H9 (cell line): ENCODE results near the gene CADPS2. TPM values are rescaled to one million over a fixed set of nuclear protein-coding genes. Genes with fewer than 3 reads are reported as not detected.

ENCODE experiments used
- DNase-seq: peaks from one replicate; pipeline ENCODE4 v3.0.0-alpha.2; 2017
- H2AFZ ChIP-seq: one replicate; pipeline ENCODE4 v1.6.1; 2013; ENCODE audit warnings: mild to moderate bottlenecking, low read length, control low read depth, moderate library complexity
- H2AK5ac ChIP-seq: 2 replicates; pipeline ENCODE4 v1.6.1; 2013; ENCODE audit warnings: low read length, control low read depth, mixed read lengths; ENCODE audit not compliant: insufficient read length
- H2BK120ac ChIP-seq: one replicate; pipeline ENCODE4 v1.6.1; 2013; ENCODE audit warnings: low read depth, mild to moderate bottlenecking, low read length, control low read depth, inconsistent platforms; ENCODE audit not compliant: poor library complexity, severe bottlenecking
- H2BK12ac ChIP-seq: 2 replicates; pipeline ENCODE4 v1.6.1; 2013; ENCODE audit warnings: low read length, control low read depth, mixed read lengths, low read depth; ENCODE audit not compliant: insufficient read length
- H2BK15ac ChIP-seq: 2 replicates; pipeline ENCODE4 v1.6.1; 2013; ENCODE audit warnings: low read depth, low read length, control low read depth
- H2BK20ac ChIP-seq: one replicate; pipeline ENCODE4 v1.6.1; 2013; ENCODE audit warnings: low read depth, mild to moderate bottlenecking, low read length, control low read depth, inconsistent platforms; ENCODE audit not compliant: poor library complexity, severe bottlenecking
- H2BK5ac ChIP-seq: 2 replicates; pipeline ENCODE4 v1.6.1; 2013; ENCODE audit warnings: low read length, control low read depth, mixed read lengths; ENCODE audit not compliant: insufficient read length
- H3K14ac ChIP-seq: 2 replicates; pipeline ENCODE4 v1.6.1; 2013; ENCODE audit warnings: low read length, control low read depth; ENCODE audit not compliant: insufficient read depth
- H3K18ac ChIP-seq: 2 replicates; pipeline ENCODE4 v1.6.1; 2013; ENCODE audit warnings: low read depth, mild to moderate bottlenecking, mixed read lengths, low read length, control low read depth; ENCODE audit not compliant: insufficient read length
- H3K23ac ChIP-seq: 2 replicates; pipeline ENCODE4 v1.6.1; 2013; ENCODE audit warnings: low read length, control low read depth, mixed read lengths, low read depth; ENCODE audit not compliant: insufficient read length
- H3K23me2 ChIP-seq: 2 replicates; pipeline ENCODE4 v1.6.1; 2013; ENCODE audit warnings: low read depth, mild to moderate bottlenecking, mixed read lengths, low read length, control low read depth; ENCODE audit not compliant: insufficient read length, poor library complexity, severe bottlenecking
- H3K27ac ChIP-seq: 2 replicates; pipeline ENCODE4 v1.5.1; 2013; ENCODE audit warnings: low read length, control low read depth, mixed read lengths, low read depth; ENCODE audit not compliant: insufficient read length
- H3K27me3 ChIP-seq: 2 replicates; pipeline ENCODE4 v1.6.1; 2013; ENCODE audit warnings: low read length, control low read depth, inconsistent platforms; ENCODE audit not compliant: insufficient read depth
- H3K4ac ChIP-seq: 2 replicates; pipeline ENCODE4 v1.6.1; 2013; ENCODE audit warnings: low read depth, mild to moderate bottlenecking, control low read depth, inconsistent platforms, low read length, moderate library complexity
- H3K4me1 ChIP-seq: 2 replicates; pipeline ENCODE4 v1.6.1; 2013; ENCODE audit warnings: low read length, control low read depth, inconsistent platforms; ENCODE audit not compliant: insufficient read depth
- H3K4me2 ChIP-seq: 2 replicates; pipeline ENCODE4 v1.6.1; 2013; ENCODE audit warnings: low read length, control low read depth, mixed read lengths; ENCODE audit not compliant: insufficient read length, insufficient read depth
- H3K56ac ChIP-seq: 2 replicates; pipeline ENCODE4 v1.6.1; 2013; ENCODE audit warnings: low read depth, mild to moderate bottlenecking, mixed read lengths, low read length, control low read depth; ENCODE audit not compliant: insufficient read length
- H3K79me1 ChIP-seq: 2 replicates; pipeline ENCODE4 v1.6.1; 2013; ENCODE audit warnings: low read depth, mild to moderate bottlenecking, moderate library complexity, low read length, control low read depth, inconsistent platforms; ENCODE audit not compliant: insufficient read depth, poor library complexity, severe bottlenecking
- H3K79me2 ChIP-seq: 2 replicates; pipeline ENCODE4 v1.6.1; 2013; ENCODE audit warnings: low read length, control low read depth, inconsistent platforms; ENCODE audit not compliant: insufficient read depth
- H3K9ac ChIP-seq: 2 replicates; pipeline ENCODE4 v1.6.1; 2013; ENCODE audit warnings: low read length, control low read depth, mixed read lengths; ENCODE audit not compliant: insufficient read length; ENCODE audit errors: extremely low read depth
- H3K9me3 ChIP-seq: one replicate; pipeline ENCODE4 v1.6.1; 2013; ENCODE audit warnings: low read depth, low read length, inconsistent platforms; ENCODE audit not compliant: control insufficient read depth
- H3T11ph ChIP-seq: one replicate; pipeline ENCODE4 v1.6.1; 2013; ENCODE audit warnings: mild to moderate bottlenecking, low read length, control low read depth, inconsistent platforms
- H4K20me1 ChIP-seq: one replicate; pipeline ENCODE4 v1.6.1; 2013; ENCODE audit not compliant: control insufficient read depth, insufficient read length, insufficient read depth
- H4K5ac ChIP-seq: 2 replicates; pipeline ENCODE4 v1.6.1; 2013; ENCODE audit warnings: low read depth, mild to moderate bottlenecking, mixed read lengths, low read length, control low read depth; ENCODE audit not compliant: insufficient read length
- H4K8ac ChIP-seq: replicated peaks from 2 replicates; pipeline ENCODE4 v1.6.1; 2013; ENCODE audit warnings: low read length, control low read depth, mixed read lengths, low read depth; ENCODE audit not compliant: insufficient read length
- H4K91ac ChIP-seq: 2 replicates; pipeline ENCODE4 v1.6.1; 2013; ENCODE audit warnings: low read depth, mild to moderate bottlenecking, moderate library complexity, mixed read lengths, low read length, control low read depth; ENCODE audit not compliant: insufficient read length
- H3K27ac Mint-ChIP-seq, 3 experiments: 2 replicates in 2 of 3; 3 replicates in 1 of 3; pipeline ENCODE4 v1.8.0; 2020 to 2021; ENCODE audit warnings: mixed read lengths in 3 of 3, mild to moderate bottlenecking in 1 of 3, moderate library complexity in 1 of 3
- H3K27me3 Mint-ChIP-seq: 2 replicates; pipeline ENCODE4 v1.8.0; 2021; ENCODE audit warnings: low read depth, mild to moderate bottlenecking, moderate library complexity, mixed read lengths
- H3K36me3 Mint-ChIP-seq, 3 experiments: 2 replicates in 2 of 3; 3 replicates in 1 of 3; pipeline ENCODE4 v1.8.0; 2020 to 2021; ENCODE audit warnings: low read depth in 3 of 3, mixed read lengths in 3 of 3; ENCODE audit not compliant: insufficient read depth in 1 of 3
- H3K4me1 Mint-ChIP-seq, 2 experiments: 2 replicates each; pipeline ENCODE4 v1.8.0; 2020; ENCODE audit warnings: mixed read lengths in 2 of 2
- H3K4me3 Mint-ChIP-seq, 2 experiments: 2 replicates in 1 of 2; 3 replicates in 1 of 2; pipeline ENCODE4 v1.8.0; 2020 to 2021; ENCODE audit warnings: mild to moderate bottlenecking in 2 of 2, mixed read lengths in 2 of 2, moderate library complexity in 1 of 2
- H3K9me3 Mint-ChIP-seq, 2 experiments: 2 replicates in 1 of 2; 3 replicates in 1 of 2; pipeline ENCODE4 v1.8.0; 2020; ENCODE audit warnings: mild to moderate bottlenecking in 2 of 2, mixed read lengths in 2 of 2, moderate library complexity in 1 of 2
- WGBS: extraction: QIAGEN DNeasy Blood & Tissue Kit; methylation state at CpG from one replicate; pipeline ENCODE4 v1.1.7; 2013; ENCODE audit warnings: missing lambda C conversion rate, low lambda C conversion rate, mixed read lengths; ENCODE audit not compliant: insufficient read length; ENCODE audit errors: extremely low coverage; 5-methylcytosine and 5-hydroxymethylcytosine counted together
- total RNA-seq: library from RNA; stranded (reverse); gene quantifications from 2 replicates; pipeline ENCODE4 v1.2.1, GENCODE V29; 2021
- TF ChIP-seq, protein P1 (sequence below): fragments of 200-600 bp; sonication (generic); conservative IDR thresholded peaks from 3 replicates; pipeline ENCODE4 v1.8.0; 2021; ENCODE audit warnings: antibody characterized with exemption, mild to moderate bottlenecking

The CADPS2 gene
- total RNA-seq, 1 experiment from 2014 or later: 7.1 TPM

DNA sequence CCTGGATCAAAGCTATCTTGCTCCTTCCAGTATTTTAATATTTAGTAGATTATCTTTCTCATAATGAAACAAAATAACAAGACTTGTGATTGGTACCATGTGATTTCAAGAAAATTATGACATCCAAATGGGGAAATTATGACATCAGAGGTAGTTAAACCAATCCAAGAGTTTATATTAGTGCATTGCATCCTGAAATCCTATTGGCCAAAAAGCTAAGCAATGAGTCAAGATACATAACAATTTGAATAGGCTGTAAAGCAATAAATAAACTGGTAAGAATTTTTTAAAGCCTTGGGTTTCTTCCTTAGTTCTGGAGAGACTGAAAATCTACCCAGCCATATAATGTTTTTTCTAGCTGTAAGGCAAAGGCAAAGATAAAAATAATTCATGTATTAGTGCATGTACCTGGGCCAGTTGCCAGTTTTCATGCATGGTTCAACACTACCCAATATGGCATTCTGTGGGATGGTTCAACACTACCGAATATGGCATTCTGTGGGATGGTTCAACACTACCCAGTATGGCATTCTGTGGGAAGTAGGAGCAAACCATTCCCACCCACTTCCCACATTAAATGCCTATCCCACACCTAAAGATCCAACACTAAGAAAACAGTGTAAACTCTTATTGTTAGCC is 183.3 kb downstream of the CADPS2 start, which contains the start of gene RNF148:
RNF148 (minus strand) TSS at position 51 of the 639 bp plus-strand sequence. CDS start 172 bp downstream, outside the sequence.
- Mint-ChIP-seq H3K36me3 (no peaks in the 10 kb centered on the region; a peak in 1 of 7 replicates), H3K27me3 (no peaks in the 10 kb centered on the region), H3K4me1 (peaks cover 2 to 3% of the 10 kb centered on the region in 2 experiments; a peak in 2 of 4 replicates), H3K4me3 (no peak within 1 kb of the TSS; a peak in 1 of 5 replicates), H3K27ac (no peak within 1 kb of the TSS; a peak in 1 of 7 replicates), H3K9me3 (no peaks in the 10 kb centered on the region)
- Histone ChIP-seq H3K79me2 (no peaks in the 10 kb centered on the region), H4K20me1 (no peaks in the 10 kb centered on the region), H3K23me2 (no peaks in the 10 kb centered on the region), H2BK120ac (no peak within 1 kb of the TSS), H3K79me1 (no peaks in the 10 kb centered on the region), H3K4ac (no peak within 1 kb of the TSS), H4K5ac (no peak within 1 kb of the TSS), H3K23ac (no peak within 1 kb of the TSS), H2BK15ac (no peak within 1 kb of the TSS), H3K18ac (no peak within 1 kb of the TSS), H4K8ac (no peak within 1 kb of the TSS), H3K27me3 (no peaks in the 10 kb centered on the region), H2BK12ac (no peak within 1 kb of the TSS), H3K4me2 (no peak within 1 kb of the TSS), H2AFZ (no peak within 1 kb of the TSS), H3K4me1 (no peaks in the 10 kb centered on the region; the same call in 1 of the 2 replicates), H3K56ac (no peak within 1 kb of the TSS), H4K91ac (no peak within 1 kb of the TSS), H3T11ph (no peak within 1 kb of the TSS), H3K14ac (no peak within 1 kb of the TSS), H2AK5ac (no peak within 1 kb of the TSS), H3K9ac (no peak within 1 kb of the TSS), H3K27ac (no peak within 1 kb of the TSS), H3K9me3 (no peaks in the 10 kb centered on the region), H2BK5ac (no peak within 1 kb of the TSS), H2BK20ac (no peak within 1 kb of the TSS)
- no peak for DNase-seq
- TF ChIP-seq, protein P1, sequence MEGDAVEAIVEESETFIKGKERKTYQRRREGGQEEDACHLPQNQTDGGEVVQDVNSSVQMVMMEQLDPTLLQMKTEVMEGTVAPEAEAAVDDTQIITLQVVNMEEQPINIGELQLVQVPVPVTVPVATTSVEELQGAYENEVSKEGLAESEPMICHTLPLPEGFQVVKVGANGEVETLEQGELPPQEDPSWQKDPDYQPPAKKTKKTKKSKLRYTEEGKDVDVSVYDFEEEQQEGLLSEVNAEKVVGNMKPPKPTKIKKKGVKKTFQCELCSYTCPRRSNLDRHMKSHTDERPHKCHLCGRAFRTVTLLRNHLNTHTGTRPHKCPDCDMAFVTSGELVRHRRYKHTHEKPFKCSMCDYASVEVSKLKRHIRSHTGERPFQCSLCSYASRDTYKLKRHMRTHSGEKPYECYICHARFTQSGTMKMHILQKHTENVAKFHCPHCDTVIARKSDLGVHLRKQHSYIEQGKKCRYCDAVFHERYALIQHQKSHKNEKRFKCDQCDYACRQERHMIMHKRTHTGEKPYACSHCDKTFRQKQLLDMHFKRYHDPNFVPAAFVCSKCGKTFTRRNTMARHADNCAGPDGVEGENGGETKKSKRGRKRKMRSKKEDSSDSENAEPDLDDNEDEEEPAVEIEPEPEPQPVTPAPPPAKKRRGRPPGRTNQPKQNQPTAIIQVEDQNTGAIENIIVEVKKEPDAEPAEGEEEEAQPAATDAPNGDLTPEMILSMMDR: no peak
- WGBS: no CpG with 5 or more reads among the region's 1 CpG
